CD4-positive, alpha-beta T cell treated with Interleukin-17A for 4 hours (primary cell): Measurements from ENCODE around the gene SEM1.
"Not testable (repeated sequence)": the region's sequence is repeated elsewhere in the genome, so short reads cannot be mapped to it uniquely, and the experiment has no call there.

Experiments used
- DNase-seq: peaks from one replicate; pipeline ENCODE4 v3.0.0-alpha.2; 2020; ENCODE audit warnings: mixed read lengths

The SEM1 gene

DNA sequence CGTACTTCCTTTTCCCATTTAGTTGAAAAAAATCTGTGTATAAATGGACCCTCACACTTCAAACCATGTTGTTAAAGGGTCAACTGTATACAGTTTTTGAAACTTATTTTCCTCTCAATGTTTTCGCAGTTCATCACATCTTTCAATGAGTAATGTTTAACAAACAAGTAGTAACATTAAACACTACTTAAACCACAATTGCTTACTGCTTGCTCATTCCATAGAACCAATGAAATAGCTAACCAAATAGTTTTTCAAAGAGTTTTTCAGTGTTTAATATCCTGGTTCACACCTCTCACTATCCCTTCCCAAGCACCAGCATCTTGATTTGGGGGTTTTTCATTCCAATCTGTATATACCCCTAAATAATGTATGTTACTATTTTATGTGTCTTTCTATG lies 9.1 kb downstream of the SEM1 start:
- DNase-seq: no peak

GRCh38 chr7:96699219-96699871 lies 10.3 kb downstream of the SEM1 start:
- DNase-seq: no peak

DNA sequence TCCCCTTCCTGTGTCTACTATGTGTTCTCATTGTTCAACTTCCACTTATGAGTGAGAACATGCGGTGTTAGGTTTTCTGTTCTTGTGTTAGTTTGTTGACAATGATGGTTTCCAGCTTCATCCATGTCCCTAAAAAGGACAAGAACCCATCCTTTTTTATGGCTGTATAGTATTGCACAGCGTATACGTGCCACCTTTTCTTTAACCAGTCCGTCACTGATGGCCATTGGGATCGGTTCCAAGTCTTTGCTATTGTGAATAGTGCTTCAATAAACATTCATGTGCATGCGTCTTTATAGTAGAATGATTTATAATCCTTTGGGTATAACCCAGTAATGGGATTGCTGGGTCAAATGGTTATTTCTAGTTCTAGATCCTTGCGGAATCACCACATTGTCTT lies 11.2 kb downstream of the SEM1 start:
- not testable (repeated sequence) for DNase-seq

GRCh38 chr7:96697822-96698221 lies 11.8 kb downstream of the SEM1 start:
- no peak for DNase-seq

DNA sequence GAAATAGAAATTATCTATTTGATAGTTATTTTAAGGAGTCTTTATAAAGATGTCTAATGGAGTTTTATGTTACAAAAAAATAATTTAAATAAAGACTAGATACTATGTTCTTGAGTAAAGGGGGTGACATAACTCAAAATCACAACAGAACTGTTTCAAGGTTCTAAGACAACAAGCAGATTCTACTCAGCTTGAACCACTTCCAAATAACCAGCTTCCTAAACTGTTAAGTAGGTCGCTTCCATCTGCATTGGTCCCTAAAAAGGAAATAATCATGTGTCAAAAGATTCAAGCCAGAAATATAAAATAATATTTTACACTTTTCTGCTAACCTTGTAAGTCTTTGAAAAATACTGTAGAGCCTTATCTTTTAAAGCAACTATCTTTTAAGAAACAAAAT lies 14.1 kb downstream of the SEM1 start:
- DNase-seq: no peak

- DNase-seq: no peak
Observed at GRCh38 chr7:96694082-96694481, 15.6 kb downstream of the SEM1 start.

DNA sequence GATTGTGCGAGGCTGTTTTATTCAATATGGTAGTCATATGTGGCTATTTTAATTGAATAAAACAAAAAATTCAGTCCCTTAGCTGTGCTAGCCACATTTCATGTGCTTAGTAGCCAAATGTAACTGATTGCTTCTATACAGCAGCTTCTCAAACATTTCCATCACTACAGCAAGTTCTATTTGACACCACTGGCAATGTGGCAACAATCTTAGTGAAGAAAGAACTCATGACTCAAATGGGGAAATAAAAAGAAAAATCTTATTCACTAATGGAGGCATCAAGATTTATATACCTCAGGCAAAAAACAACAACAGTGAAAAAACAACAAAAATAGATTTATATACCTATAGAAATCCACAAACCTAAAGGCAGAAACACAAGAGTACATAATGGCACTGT lies 17.9 kb downstream of the SEM1 start:
- no peak for DNase-seq

DNA sequence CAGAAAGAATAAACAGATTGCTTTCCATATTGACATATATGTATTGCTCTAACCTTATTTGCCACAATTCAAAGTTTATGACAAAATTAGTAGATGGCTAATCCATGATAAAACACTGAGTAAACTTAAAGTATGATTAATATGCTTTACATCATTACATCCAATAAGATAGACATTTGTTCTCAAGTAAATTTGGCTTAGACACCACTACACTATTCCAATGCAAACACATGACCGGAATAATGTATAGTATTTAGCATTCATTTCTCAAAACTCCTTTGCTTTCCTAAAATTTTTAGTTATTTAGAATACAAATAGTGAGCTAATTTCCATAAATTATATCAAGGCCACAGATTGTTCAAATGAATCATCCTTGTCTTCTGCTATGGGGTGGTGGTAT lies 20.2 kb downstream of the SEM1 start:
- DNase-seq: no peak

- DNase-seq: no peak
Observed at GRCh38 chr7:96686305-96686704, 23.3 kb downstream of the SEM1 start.

- no peak for DNase-seq
Observed at GRCh38 chr7:96685755-96686154, 23.9 kb downstream of the SEM1 start.

GRCh38 chr7:96685353-96685752 lies 24.3 kb downstream of the SEM1 start:
- no peak for DNase-seq

GRCh38 chr7:96679886-96680285 lies 29.8 kb downstream of the SEM1 start:
- no peak for DNase-seq

DNA sequence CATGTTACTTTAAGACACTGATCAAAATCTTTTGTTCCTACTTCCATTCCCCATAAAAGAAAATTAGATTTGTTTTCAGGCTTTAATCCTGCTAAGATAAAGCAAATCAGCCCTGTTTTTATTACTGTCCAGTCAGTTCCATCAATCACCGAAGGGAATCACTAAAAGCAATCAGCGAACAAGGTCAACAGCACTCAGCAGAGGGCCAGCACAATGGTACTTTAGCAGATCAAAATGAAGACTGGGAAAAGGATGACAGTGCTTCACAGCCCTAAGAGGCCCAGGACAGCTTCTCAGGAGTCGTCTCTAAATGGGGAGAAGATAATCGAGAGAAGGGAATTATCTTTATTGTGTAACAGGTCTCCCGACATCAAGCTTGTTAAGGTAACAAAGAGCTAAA lies 32.7 kb downstream of the SEM1 start:
- DNase-seq: no peak

- DNase-seq: no peak
Observed at GRCh38 chr7:96675548-96675947, 34.1 kb downstream of the SEM1 start.

GRCh38 chr7:96674565-96674964 lies 35.1 kb downstream of the SEM1 start:
- DNase-seq: no peak

- no peak for DNase-seq
Observed at GRCh38 chr7:96671854-96672253, 37.8 kb downstream of the SEM1 start.

DNA sequence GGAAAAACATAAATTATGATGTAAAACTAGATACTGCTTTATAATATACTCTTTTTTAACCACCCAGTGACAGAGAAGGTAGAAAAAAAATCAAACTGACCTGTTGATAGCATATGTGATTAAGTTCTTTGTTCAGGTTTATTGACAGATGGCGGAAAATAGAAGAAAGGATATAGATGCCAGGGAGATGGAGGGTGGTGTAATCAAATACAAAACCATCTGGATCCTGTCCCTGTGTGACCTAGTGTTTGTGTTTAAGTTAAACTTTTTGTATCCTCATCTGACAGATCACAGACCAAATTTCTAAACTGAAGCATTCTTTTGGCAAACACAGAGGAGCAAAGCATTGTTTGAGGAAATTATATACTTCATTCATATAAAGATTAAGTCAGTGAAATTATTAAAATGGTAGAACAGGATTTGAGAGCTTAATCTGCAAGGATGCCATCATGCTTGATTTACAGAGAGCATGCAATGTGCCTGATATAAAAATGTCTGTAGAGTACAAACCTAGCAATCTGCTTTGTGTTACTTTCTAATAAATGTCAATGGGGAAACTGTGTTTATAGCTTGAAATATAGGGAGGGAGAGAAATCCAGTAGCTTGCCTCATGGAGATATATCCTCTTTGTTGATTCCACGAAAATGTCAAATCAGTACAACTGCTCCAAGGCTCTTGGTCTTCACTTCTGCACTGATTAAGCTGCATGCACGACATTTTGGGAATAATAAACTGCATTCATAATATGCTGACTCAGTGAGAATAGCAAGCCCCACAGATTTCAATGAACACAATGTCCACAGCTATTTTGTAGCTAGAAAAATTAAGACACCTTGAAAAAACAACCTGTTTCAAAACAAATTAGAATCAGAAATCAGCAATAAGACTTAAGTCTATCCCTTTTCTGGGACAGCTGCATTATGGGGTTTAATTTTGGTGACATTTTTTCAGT lies 39.0 kb downstream of the SEM1 start:
- no peak for DNase-seq

GRCh38 chr7:96669812-96670211 lies 39.8 kb downstream of the SEM1 start:
- DNase-seq: no peak

DNA sequence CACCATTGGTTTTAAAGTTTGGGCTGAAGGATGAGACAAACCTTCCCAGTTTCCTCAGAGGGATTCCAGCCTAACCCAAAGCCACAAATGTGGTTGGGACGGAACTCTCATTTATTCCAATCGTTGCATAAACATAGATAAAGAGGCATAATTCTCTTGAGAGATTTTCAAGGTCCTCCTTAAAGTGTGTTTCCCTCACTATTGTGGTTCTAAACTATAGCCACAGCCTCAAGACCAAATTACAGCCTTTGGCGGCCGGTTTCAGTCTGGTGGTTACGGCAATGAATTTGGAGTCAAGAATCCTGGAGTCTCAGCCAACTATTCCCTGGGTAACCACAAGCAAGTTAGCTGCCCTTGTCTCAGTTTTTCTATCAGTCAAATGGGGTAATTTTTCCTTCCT lies 42.6 kb downstream of the SEM1 start:
- no peak for DNase-seq

DNA sequence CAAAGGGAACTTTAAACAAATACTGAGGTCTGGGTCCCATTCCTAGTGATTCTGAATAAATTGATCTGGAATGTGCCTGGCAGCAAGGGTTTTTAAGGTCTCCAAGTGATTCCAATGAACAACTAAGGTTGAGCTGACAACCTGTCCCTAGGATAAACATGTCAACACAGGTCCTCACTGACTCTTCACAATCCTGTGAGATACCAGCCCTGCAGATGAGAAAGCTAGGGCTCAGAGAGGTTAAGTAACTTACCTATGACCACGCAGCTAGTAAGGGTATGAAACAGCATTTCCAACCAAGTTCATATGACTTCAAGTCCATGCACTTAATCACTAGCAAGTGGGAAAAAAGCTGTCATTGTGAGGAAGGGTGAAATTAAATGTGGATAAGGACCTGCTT lies 44.0 kb downstream of the SEM1 start:
- DNase-seq: no peak

DNA sequence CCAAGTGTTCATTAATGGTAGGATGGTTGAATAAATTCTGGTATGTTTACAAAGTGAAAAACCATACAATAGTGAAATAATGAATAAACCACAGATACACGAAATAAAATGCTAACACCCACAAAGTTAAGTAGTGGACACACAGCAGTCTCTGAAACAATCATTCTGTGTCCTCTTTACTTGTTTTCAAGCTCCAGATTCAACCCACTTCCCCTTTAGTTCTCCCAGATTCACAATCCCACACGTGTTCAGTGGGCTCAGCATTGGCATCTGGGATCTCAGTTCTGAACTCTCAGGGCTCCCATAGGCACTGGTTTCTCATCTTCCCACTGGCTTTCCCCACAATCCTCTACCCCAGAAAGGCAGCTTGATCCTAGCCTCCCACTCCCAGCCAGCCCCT lies 44.9 kb downstream of the SEM1 start:
- DNase-seq: no peak

DNA sequence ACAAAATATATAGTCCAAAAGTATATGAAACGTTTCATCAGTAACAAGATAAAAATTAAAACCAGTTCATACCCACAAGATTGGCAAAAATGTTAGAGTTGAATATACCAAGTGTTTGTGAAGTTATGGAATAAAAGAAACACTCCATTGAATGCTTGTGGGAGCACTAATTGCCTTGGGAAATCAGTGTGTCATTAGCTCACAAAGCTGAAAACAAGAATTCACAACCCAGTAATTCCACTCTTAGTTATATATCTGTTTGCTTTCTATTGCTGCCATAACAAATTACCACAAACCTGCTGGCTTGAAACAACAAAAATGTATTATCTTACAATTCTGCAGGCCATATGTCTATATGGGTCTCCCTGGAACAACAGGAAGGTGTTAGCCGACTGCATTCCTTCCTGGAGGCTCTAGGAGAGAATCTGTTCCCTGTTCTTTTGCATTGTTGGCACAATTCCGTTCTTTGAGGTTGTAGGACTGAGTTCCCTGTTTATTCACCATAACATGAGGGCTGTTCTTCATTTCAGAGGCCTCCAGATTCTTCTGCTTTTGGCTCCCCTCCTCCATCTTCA lies 45.7 kb downstream of the SEM1 start:
- DNase-seq: no peak

DNA sequence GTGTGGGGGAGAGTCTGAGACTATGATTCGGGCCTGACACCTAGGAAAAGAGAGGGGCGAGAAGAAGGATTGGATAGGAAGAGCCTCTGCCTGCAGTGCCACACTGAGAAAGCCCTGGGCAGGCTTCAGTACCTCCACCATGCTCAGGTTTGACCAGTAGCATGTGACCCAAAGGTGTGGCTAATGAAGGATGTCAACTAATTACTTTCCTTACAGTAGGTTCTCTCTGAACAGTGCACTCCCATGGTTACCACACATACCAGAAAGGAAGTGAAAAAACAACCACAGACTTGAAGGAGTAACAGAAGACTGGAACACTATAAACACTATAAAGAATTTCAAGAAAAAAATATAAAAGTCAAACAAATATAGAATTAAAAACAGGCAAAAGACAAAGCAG lies 46.2 kb downstream of the SEM1 start:
- no peak for DNase-seq

DNA sequence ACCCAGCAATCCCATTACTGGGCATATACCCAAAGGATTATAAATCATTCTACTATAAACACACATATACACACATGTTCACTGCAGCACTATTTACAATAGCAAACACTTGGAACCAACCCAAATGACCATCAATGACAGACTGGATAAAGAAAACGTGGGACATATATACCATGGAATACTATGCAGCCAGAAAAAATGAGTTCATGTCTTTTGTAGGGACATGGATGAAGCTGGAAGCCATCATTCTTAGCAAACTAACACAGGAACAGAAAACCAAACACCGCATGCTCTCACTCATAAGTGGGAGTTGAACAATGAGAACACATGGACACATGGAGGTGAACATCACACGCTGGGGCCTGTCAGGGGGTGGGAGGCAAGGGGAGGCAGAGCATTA lies 47.5 kb downstream of the SEM1 start:
- DNase-seq: not testable (repeated sequence)
